ENCODE results near the gene KIAA1671.

Gene KIAA1671

GRCh38 chr22:24954856-24955255 is 2.3 kb downstream of the KIAA1671 start:
- Histone ChIP-seq H3K4me3 (ENCODE audit: low read length, poor library complexity, severe bottlenecking) (no peak overlapping the region), H3K4me1 (ENCODE audit: insufficient read depth, low read length, poor library complexity, severe bottlenecking) (no peaks in the 10 kb centered on the region), H3F3A (ENCODE audit: low read depth) (no peaks in the 10 kb centered on the region), H3K79me2 (ENCODE audit: insufficient read depth, low read length) (no peaks in the 10 kb centered on the region), H3K27me3 (ENCODE audit: insufficient read depth, low read length, poor library complexity, severe bottlenecking) (no peaks in the 10 kb centered on the region), H4K20me1 (ENCODE audit: insufficient read depth, low read length, poor library complexity, severe bottlenecking) (no peaks in the 10 kb centered on the region), H3K9me3 (ENCODE audit: insufficient read depth, low read depth, low read length) (no peaks in the 10 kb centered on the region), H3K9ac (ENCODE audit: low read depth, low read length, poor library complexity, severe bottlenecking) (no peak overlapping the region), H2AFZ (ENCODE audit: low read length) (no peak overlapping the region), H3K36me3 (ENCODE audit: insufficient read depth, low read length) (no peaks in the 10 kb centered on the region), H3K9me2 (replicated peaks; ENCODE audit: low read depth, low read length) (no peaks in the 10 kb centered on the region), H3K4me2 (ENCODE audit: low read depth, low read length, poor library complexity, severe bottlenecking) (no peak overlapping the region)
- TF ChIP-seq, protein P1, sequence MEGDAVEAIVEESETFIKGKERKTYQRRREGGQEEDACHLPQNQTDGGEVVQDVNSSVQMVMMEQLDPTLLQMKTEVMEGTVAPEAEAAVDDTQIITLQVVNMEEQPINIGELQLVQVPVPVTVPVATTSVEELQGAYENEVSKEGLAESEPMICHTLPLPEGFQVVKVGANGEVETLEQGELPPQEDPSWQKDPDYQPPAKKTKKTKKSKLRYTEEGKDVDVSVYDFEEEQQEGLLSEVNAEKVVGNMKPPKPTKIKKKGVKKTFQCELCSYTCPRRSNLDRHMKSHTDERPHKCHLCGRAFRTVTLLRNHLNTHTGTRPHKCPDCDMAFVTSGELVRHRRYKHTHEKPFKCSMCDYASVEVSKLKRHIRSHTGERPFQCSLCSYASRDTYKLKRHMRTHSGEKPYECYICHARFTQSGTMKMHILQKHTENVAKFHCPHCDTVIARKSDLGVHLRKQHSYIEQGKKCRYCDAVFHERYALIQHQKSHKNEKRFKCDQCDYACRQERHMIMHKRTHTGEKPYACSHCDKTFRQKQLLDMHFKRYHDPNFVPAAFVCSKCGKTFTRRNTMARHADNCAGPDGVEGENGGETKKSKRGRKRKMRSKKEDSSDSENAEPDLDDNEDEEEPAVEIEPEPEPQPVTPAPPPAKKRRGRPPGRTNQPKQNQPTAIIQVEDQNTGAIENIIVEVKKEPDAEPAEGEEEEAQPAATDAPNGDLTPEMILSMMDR (conservative IDR thresholded peaks at IDR 0.05; ENCODE audit: low read length), result no peak
- no peak for TF ChIP-seq EZH2phosphoT487 (IDR thresholded peaks at IDR 0.05; ENCODE audit: borderline replicate concordance)

DNA sequence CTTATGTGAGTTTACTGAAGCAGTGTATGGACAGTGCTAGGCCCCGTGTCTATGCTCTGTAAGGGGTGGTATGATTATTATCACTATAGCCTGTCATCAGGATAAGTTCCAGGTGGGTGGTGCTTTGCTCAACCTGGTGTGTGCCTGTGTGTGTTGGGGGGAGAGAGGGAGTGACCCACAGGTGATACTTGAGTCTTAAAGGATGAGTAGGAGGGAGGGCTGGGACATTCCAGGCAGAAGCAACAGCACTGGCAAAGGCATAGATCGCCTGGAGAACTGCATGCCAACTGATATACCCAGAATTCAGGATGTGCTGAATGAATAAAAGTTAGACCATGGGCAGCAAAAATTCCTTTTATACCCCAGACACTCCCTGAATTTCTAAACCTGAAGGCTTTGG is 4.5 kb downstream of the KIAA1671 start:
- Histone ChIP-seq H3K4me3 (ENCODE audit: low read length, poor library complexity, severe bottlenecking) (no peak overlapping the region), H3K27me3 (ENCODE audit: insufficient read depth, low read length, poor library complexity, severe bottlenecking) (no peaks in the 10 kb centered on the region), H3K36me3 (ENCODE audit: insufficient read depth, low read length) (no peaks in the 10 kb centered on the region), H3K9me3 (ENCODE audit: insufficient read depth, low read depth, low read length) (no peaks in the 10 kb centered on the region), H3F3A (ENCODE audit: low read depth) (no peaks in the 10 kb centered on the region), H2AFZ (ENCODE audit: low read length) (no peak overlapping the region), H3K9ac (ENCODE audit: low read depth, low read length, poor library complexity, severe bottlenecking) (no peak overlapping the region), H3K4me2 (ENCODE audit: low read depth, low read length, poor library complexity, severe bottlenecking) (no peak overlapping the region), H4K20me1 (ENCODE audit: insufficient read depth, low read length, poor library complexity, severe bottlenecking) (no peaks in the 10 kb centered on the region), H3K9me2 (replicated peaks; ENCODE audit: low read depth, low read length) (no peaks in the 10 kb centered on the region), H3K79me2 (ENCODE audit: insufficient read depth, low read length) (no peaks in the 10 kb centered on the region), H3K4me1 (ENCODE audit: insufficient read depth, low read length, poor library complexity, severe bottlenecking) (no peaks in the 10 kb centered on the region)
- TF ChIP-seq EZH2phosphoT487 (IDR thresholded peaks at IDR 0.05; ENCODE audit: borderline replicate concordance), result no peak
- TF ChIP-seq, protein P1 (conservative IDR thresholded peaks at IDR 0.05; ENCODE audit: low read length), result no peak

- H3K79me2 ChIP-seq (ENCODE audit: insufficient read depth, low read length), result no peaks in the 10 kb centered on the region
- TF ChIP-seq, protein P1 (conservative IDR thresholded peaks at IDR 0.05; ENCODE audit: low read length), result no peak
- TF ChIP-seq EZH2phosphoT487 (IDR thresholded peaks at IDR 0.05; ENCODE audit: borderline replicate concordance), result no peak
- H3K27me3 ChIP-seq (ENCODE audit: insufficient read depth, low read length, poor library complexity, severe bottlenecking), result no peaks in the 10 kb centered on the region
- no peaks in the 10 kb centered on the region for H3K9me2 ChIP-seq (replicated peaks; ENCODE audit: low read depth, low read length)
- no peaks in the 10 kb centered on the region for H3F3A ChIP-seq (ENCODE audit: low read depth)
- no peak overlapping the region for H2AFZ ChIP-seq (ENCODE audit: low read length)
- H3K9me3 ChIP-seq (ENCODE audit: insufficient read depth, low read depth, low read length), result no peaks in the 10 kb centered on the region
- H3K4me1 ChIP-seq (ENCODE audit: insufficient read depth, low read length, poor library complexity, severe bottlenecking), result no peaks in the 10 kb centered on the region
- H4K20me1 ChIP-seq (ENCODE audit: insufficient read depth, low read length, poor library complexity, severe bottlenecking), result no peaks in the 10 kb centered on the region
- no peak overlapping the region for H3K9ac ChIP-seq (ENCODE audit: low read depth, low read length, poor library complexity, severe bottlenecking)
- no peak overlapping the region for H3K4me2 ChIP-seq (ENCODE audit: low read depth, low read length, poor library complexity, severe bottlenecking)
- H3K4me3 ChIP-seq (ENCODE audit: low read length, poor library complexity, severe bottlenecking), result no peak overlapping the region
- no peaks in the 10 kb centered on the region for H3K36me3 ChIP-seq (ENCODE audit: insufficient read depth, low read length)
Observed at GRCh38 chr22:24961217-24961844, 8.8 kb downstream of the KIAA1671 start.

All from Loucy (cell line).